ENCODE results near the gene PLAAT2. TPM values are rescaled to one million over a fixed set of nuclear protein-coding genes. Genes with fewer than 3 reads are reported as not detected.
A peak's percentile ranks its signal among the peaks of the same experiment; 100 is the strongest.

The PLAAT2 gene
- total and polyA plus RNA-seq, 2 experiments from 2014 or later: 0.77 to 1.9 TPM

DNA sequence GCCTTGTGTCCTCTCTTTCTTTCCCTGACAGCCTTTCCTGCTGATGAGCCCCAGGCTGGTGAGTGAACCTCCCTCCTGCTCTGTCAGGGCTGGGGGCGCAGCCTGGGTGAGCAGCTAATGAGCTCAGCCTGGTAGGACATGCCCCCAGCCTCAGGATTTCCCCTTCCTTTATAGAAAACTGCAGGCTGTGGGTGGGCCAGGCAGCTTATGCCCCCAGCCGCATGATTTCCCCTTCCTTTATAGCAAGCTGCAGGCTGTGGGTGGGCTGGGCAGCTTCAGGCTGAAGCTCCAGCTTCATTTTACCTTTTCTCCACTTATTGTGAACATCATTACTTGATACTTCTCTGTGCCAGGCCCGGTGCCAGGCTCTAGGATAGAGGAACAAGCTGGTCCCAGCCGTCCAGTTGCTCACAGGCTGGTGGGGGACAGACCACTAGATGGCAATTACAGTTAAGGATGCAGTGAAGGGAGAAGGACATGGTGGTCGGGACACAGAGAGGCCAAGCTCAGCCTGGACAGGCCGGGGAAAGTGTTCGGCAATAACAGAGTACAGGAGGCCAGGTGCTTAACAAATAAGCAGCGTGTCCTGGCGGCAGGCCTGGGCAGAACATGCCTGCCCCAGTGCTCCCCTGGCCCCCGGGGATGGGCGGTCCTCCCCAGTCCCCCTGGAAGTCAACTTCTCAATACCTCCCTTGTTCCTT, 52.0 kb downstream of the PLAAT2 start:
- Histone ChIP-seq H3K36me3 (replicated peaks; ENCODE audit: insufficient read depth, low read depth) (no peaks in the 10 kb centered on the region), H3K4me2 (no peak overlapping the region), H3K4me3 (no peak overlapping the region), H2AFZ (no peak overlapping the region), H4K20me1 (ENCODE audit: insufficient read depth, poor library complexity, severe bottlenecking) (no peaks in the 10 kb centered on the region), H3K27ac (no peak overlapping the region), H3K9me3 (ENCODE audit: low read depth) (no peaks in the 10 kb centered on the region), H3K79me2 (no peaks in the 10 kb centered on the region), H3K9me2 (replicated peaks; ENCODE audit: insufficient read depth) (no peaks in the 10 kb centered on the region), H3K4me1 (ENCODE audit: insufficient read depth) (no peaks in the 10 kb centered on the region), H3K27me3 (no peaks in the 10 kb centered on the region)
- 89% methylated on average over 11 of the region's 11 CpGs for WGBS (ENCODE audit: low lambda C conversion rate, missing lambda C conversion rate)
- no peak for DNase-seq (ENCODE audit: low spot score)
- TF ChIP-seq EZH2 (IDR thresholded peaks at IDR 0.05; ENCODE audit: borderline replicate concordance) (no peak), EZH2phosphoT487 (IDR thresholded peaks at IDR 0.05; ENCODE audit: low read depth, severe bottlenecking, unreplicated experiment) (no peak)
- TF ChIP-seq, protein P1, sequence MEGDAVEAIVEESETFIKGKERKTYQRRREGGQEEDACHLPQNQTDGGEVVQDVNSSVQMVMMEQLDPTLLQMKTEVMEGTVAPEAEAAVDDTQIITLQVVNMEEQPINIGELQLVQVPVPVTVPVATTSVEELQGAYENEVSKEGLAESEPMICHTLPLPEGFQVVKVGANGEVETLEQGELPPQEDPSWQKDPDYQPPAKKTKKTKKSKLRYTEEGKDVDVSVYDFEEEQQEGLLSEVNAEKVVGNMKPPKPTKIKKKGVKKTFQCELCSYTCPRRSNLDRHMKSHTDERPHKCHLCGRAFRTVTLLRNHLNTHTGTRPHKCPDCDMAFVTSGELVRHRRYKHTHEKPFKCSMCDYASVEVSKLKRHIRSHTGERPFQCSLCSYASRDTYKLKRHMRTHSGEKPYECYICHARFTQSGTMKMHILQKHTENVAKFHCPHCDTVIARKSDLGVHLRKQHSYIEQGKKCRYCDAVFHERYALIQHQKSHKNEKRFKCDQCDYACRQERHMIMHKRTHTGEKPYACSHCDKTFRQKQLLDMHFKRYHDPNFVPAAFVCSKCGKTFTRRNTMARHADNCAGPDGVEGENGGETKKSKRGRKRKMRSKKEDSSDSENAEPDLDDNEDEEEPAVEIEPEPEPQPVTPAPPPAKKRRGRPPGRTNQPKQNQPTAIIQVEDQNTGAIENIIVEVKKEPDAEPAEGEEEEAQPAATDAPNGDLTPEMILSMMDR (IDR thresholded peaks at IDR 0.05; ENCODE audit: poor library complexity): no peak

DNA sequence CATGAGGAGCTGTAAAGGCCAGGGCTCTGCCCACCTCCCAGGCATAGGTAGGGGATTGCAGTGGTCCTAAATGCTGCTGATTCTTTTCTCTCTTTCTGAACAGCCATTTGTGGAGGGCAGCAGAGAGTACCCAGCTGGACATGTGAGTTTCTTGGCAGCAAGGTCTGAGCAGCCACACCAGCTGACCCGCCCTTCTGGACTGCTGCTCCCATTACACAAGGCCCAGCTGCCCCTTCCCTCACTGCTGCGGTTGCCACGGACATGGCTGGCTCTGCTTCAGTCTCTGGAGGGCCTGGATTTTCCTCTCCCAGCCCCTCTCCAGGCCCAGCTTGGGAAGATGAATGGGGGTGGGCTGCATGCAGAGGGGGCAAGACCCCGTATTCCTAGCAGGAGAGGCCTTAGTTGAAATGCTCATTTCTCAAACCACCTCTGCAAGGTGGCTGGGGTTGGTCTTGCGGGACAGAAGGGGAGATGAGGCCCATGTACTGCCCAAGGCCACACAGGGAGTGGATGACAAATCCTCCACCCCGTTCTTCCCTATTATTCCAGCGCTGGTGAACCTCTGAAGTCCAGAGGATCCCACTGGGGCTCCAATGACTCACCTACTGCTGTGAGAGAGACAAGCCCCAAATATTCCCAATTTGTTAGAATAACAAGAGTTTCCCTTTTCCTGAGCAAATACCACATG, 52.7 kb downstream of the PLAAT2 start:
- Histone ChIP-seq H3K4me1 (ENCODE audit: insufficient read depth) (no peaks in the 10 kb centered on the region), H3K27me3 (no peaks in the 10 kb centered on the region), H3K9me3 (ENCODE audit: low read depth) (no peaks in the 10 kb centered on the region), H3K4me3 (no peak overlapping the region), H3K27ac (no peak overlapping the region), H3K36me3 (replicated peaks; ENCODE audit: insufficient read depth, low read depth) (no peaks in the 10 kb centered on the region), H3K9me2 (replicated peaks; ENCODE audit: insufficient read depth) (no peaks in the 10 kb centered on the region), H4K20me1 (ENCODE audit: insufficient read depth, poor library complexity, severe bottlenecking) (no peaks in the 10 kb centered on the region), H3K4me2 (no peak overlapping the region), H2AFZ (no peak overlapping the region), H3K79me2 (no peaks in the 10 kb centered on the region)
- peak; percentile 47 for DNase-seq (ENCODE audit: low spot score)
- no peak for TF ChIP-seq EZH2phosphoT487 (IDR thresholded peaks at IDR 0.05; ENCODE audit: low read depth, severe bottlenecking, unreplicated experiment)
- TF ChIP-seq EZH2 (IDR thresholded peaks at IDR 0.05; ENCODE audit: borderline replicate concordance): no peak
- TF ChIP-seq, protein P1 (IDR thresholded peaks at IDR 0.05; ENCODE audit: poor library complexity): no peak
- 78% methylated on average over 7 of the region's 7 CpGs for WGBS (ENCODE audit: low lambda C conversion rate, missing lambda C conversion rate)

DNA sequence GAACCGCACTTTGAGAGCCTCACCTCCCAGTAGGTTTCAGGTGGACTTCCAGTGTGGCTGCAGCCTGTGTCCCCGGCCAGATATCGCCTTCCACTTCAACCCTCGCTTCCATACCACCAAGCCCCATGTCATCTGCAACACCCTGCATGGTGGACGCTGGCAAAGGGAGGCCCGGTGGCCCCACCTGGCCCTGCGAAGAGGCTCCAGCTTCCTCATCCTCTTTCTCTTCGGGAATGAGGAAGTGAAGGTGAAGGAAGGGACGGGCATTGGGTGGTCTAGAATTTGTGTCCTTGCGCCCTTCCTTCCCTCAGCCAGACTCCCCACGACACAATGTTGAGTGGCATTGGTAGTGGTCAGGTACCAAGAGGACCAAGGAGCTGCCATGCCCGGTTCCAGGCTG, 54.4 kb downstream of the PLAAT2 start:
- Histone ChIP-seq H3K79me2 (no peaks in the 10 kb centered on the region), H3K4me1 (ENCODE audit: insufficient read depth) (peaks cover 5% of the 10 kb centered on the region)
- TF ChIP-seq, protein P1 (IDR thresholded peaks at IDR 0.05; ENCODE audit: poor library complexity): no peak
- TF ChIP-seq EZH2 (IDR thresholded peaks at IDR 0.05; ENCODE audit: borderline replicate concordance) (no peak), EZH2phosphoT487 (IDR thresholded peaks at IDR 0.05; ENCODE audit: low read depth, severe bottlenecking, unreplicated experiment) (no peak)

More for the DNA sequence above, 54.4 kb downstream of the PLAAT2 start:
- H3K9me2 ChIP-seq (replicated peaks; ENCODE audit: insufficient read depth): no peaks in the 10 kb centered on the region
- H3K27ac ChIP-seq: no peak overlapping the region
- H3K27me3 ChIP-seq: no peaks in the 10 kb centered on the region
- H3K4me2 ChIP-seq: no peak overlapping the region
- no peak overlapping the region for H3K4me3 ChIP-seq
- H3K9me3 ChIP-seq (ENCODE audit: low read depth): no peaks in the 10 kb centered on the region
- no peak overlapping the region for H2AFZ ChIP-seq
- no peaks in the 10 kb centered on the region for H3K36me3 ChIP-seq (replicated peaks; ENCODE audit: insufficient read depth, low read depth)
- no peaks in the 10 kb centered on the region for H4K20me1 ChIP-seq (ENCODE audit: insufficient read depth, poor library complexity, severe bottlenecking)
- WGBS (ENCODE audit: low lambda C conversion rate, missing lambda C conversion rate): 97% methylated on average over 12 of the region's 12 CpGs
- no peak for DNase-seq (ENCODE audit: low spot score)

Data from hepatocyte (in vitro differentiated cells).